ENCODE data around the gene TCEAL7.

TCEAL7 gene

GRCh38 chrX:103309860-103310554, 20.0 kb upstream of the TCEAL7 start:
- H3K18ac ChIP-seq (ENCODE audit: low read length) = no peak overlapping the region
- H3K4me2 ChIP-seq (ENCODE audit: insufficient read depth, low read length, poor library complexity, severe bottlenecking) = peak overlapping the region; percentile 57
- H3K27me3 ChIP-seq (ENCODE audit: control insufficient read depth in 3 of 3, insufficient read depth in 3 of 3, low read depth in 1 of 3, low read length in 3 of 3) = peaks cover 0 to 21% (median 0%) of the 10 kb centered on the region in 3 experiments
- no peak overlapping the region for H3K23ac ChIP-seq (ENCODE audit: low read depth, low read length, poor library complexity)
- H4K91ac ChIP-seq (ENCODE audit: low read depth, low read length, poor library complexity) = no peak overlapping the region
- H3K79me1 ChIP-seq (ENCODE audit: low read depth, low read length) = no peaks in the 10 kb centered on the region
- DNase-seq (ENCODE audit: low spot score) = no peak
- H3K4me1 ChIP-seq (ENCODE audit: control insufficient read depth in 2 of 2, insufficient read depth in 1 of 2, low read depth in 1 of 2, low read length in 2 of 2) = no peaks in the 10 kb centered on the region
- peak overlapping the region; percentile 88 for H2AFZ ChIP-seq (ENCODE audit: low read length)
- peak overlapping the region; percentile 64 to 95 for H3K4me3 ChIP-seq (ENCODE audit: low read length in 2 of 2)
- H3K9me3 ChIP-seq (replicated peaks in 1 of 2; ENCODE audit: control insufficient read depth in 2 of 2, insufficient read depth in 1 of 2, low read depth in 1 of 2, low read length in 2 of 2) = no peaks in the 10 kb centered on the region
- H3K36me3 ChIP-seq (replicated peaks in 1 of 2; ENCODE audit: control insufficient read depth in 2 of 2, insufficient read depth in 2 of 2, low read length in 2 of 2) = no peaks in the 10 kb centered on the region
- no peak overlapping the region for H3K4ac ChIP-seq (ENCODE audit: low read length)
- H3K27ac ChIP-seq (replicated peaks; ENCODE audit: low read length) = no peak overlapping the region
- no peak overlapping the region for H4K8ac ChIP-seq (ENCODE audit: low read depth, low read length)
- peak overlapping the region; percentile 56 for H3K14ac ChIP-seq (ENCODE audit: low read length)
- H2BK120ac ChIP-seq (ENCODE audit: low read depth, low read length) = no peak overlapping the region
- H3K9ac ChIP-seq (ENCODE audit: low read depth, low read length, poor library complexity) = peak overlapping the region; percentile 60
- no peak overlapping the region for H2BK5ac ChIP-seq (ENCODE audit: low read length)
- H2BK12ac ChIP-seq (ENCODE audit: low read length) = no peak overlapping the region
- no peak overlapping the region for H2BK15ac ChIP-seq (ENCODE audit: low read length)
- WGBS, 2 donors (ENCODE audit: extremely low coverage in 2 of 2, insufficient read length in 2 of 2, insufficient replicate concordance in 1 of 2) = no CpG with 5 or more reads among the region's 32 CpGs
- H2AK5ac ChIP-seq (ENCODE audit: low read depth, low read length) = no peak overlapping the region

GRCh38 chrX:103310555-103311398, 19.3 kb upstream of the TCEAL7 start, which contains the start of gene BEX2:
Gene BEX2, minus strand, starts transcription at chrX:103310990. Its CDS starts 1,014 bp downstream, at chrX:103309976.
- no peak within 1 kb of the TSS for H3K4ac ChIP-seq (ENCODE audit: low read length)
- H3K79me1 ChIP-seq (ENCODE audit: low read depth, low read length) = no peaks in the 10 kb centered on the region
- no peaks in the 10 kb centered on the region for H3K9me3 ChIP-seq (replicated peaks in 1 of 2; ENCODE audit: control insufficient read depth in 2 of 2, insufficient read depth in 1 of 2, low read depth in 1 of 2, low read length in 2 of 2)
- H3K4me3 ChIP-seq (ENCODE audit: low read length in 2 of 2) = peak within 1 kb of the TSS; percentile 64 to 95
- no peak within 1 kb of the TSS for H2BK15ac ChIP-seq (ENCODE audit: low read length)
- H2AFZ ChIP-seq (ENCODE audit: low read length) = peak within 1 kb of the TSS; percentile 88
- no peak within 1 kb of the TSS for H2BK120ac ChIP-seq (ENCODE audit: low read depth, low read length)
- no peak within 1 kb of the TSS for H4K91ac ChIP-seq (ENCODE audit: low read depth, low read length, poor library complexity)
- no peaks in the 10 kb centered on the region for H3K4me1 ChIP-seq (ENCODE audit: control insufficient read depth in 2 of 2, insufficient read depth in 1 of 2, low read depth in 1 of 2, low read length in 2 of 2)
- no peak within 1 kb of the TSS for H2AK5ac ChIP-seq (ENCODE audit: low read depth, low read length)
- peaks cover 0 to 21% (median 0%) of the 10 kb centered on the region in 3 experiments for H3K27me3 ChIP-seq (ENCODE audit: control insufficient read depth in 3 of 3, insufficient read depth in 3 of 3, low read depth in 1 of 3, low read length in 3 of 3)
- H3K27ac ChIP-seq (replicated peaks; ENCODE audit: low read length) = no peak within 1 kb of the TSS
- H3K14ac ChIP-seq (ENCODE audit: low read length) = peak within 1 kb of the TSS; percentile 56
- H3K23ac ChIP-seq (ENCODE audit: low read depth, low read length, poor library complexity) = peak within 1 kb of the TSS; percentile 31
- no peaks in the 10 kb centered on the region for H3K36me3 ChIP-seq (replicated peaks in 1 of 2; ENCODE audit: control insufficient read depth in 2 of 2, insufficient read depth in 2 of 2, low read length in 2 of 2)
- H3K18ac ChIP-seq (ENCODE audit: low read length) = peak within 1 kb of the TSS; percentile 64
- peak; percentile 53 for DNase-seq (ENCODE audit: low spot score)
- WGBS, 2 donors (ENCODE audit: extremely low coverage in 2 of 2, insufficient read length in 2 of 2, insufficient replicate concordance in 1 of 2) = no CpG with 5 or more reads among the region's 52 CpGs
- H2BK5ac ChIP-seq (ENCODE audit: low read length) = no peak within 1 kb of the TSS
- H2BK12ac ChIP-seq (ENCODE audit: low read length) = no peak within 1 kb of the TSS
- peak within 1 kb of the TSS; percentile 57 for H3K4me2 ChIP-seq (ENCODE audit: insufficient read depth, low read length, poor library complexity, severe bottlenecking)
- H4K8ac ChIP-seq (ENCODE audit: low read depth, low read length) = no peak within 1 kb of the TSS
- peak within 1 kb of the TSS; percentile 70 for H3K9ac ChIP-seq (ENCODE audit: low read depth, low read length, poor library complexity)

DNA sequence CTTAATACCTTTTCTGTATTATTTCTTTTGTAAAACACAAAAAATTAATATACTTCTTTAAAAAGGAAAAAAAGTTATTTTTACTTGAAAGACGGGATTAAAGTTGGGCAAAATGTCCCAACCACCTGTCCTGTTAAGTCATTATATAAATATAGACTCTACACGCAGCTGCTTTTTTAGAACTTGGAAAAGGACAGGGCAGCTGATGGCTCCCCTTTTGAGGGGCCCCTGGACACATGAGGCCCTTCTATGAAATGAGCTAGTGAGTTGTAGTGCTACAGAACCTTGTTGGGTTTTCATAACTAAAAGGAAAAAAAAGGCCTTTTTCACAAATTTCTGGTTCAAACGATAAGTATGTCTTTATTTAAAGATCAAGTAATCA, 18.6 kb upstream of the TCEAL7 start:
- Histone ChIP-seq H3K9ac (ENCODE audit: low read depth, low read length, poor library complexity) (no peak overlapping the region), H4K8ac (ENCODE audit: low read depth, low read length) (no peak overlapping the region), H3K79me1 (ENCODE audit: low read depth, low read length) (no peaks in the 10 kb centered on the region), H4K91ac (ENCODE audit: low read depth, low read length, poor library complexity) (no peak overlapping the region), H2BK15ac (ENCODE audit: low read length) (no peak overlapping the region), H3K4me2 (ENCODE audit: insufficient read depth, low read length, poor library complexity, severe bottlenecking) (no peak overlapping the region), H3K4ac (ENCODE audit: low read length) (no peak overlapping the region), H3K4me3 (ENCODE audit: low read length in 2 of 2) (peak overlapping the region in 1 of 2 donors; percentile 64), H3K9me3 (replicated peaks in 1 of 2; ENCODE audit: control insufficient read depth in 2 of 2, insufficient read depth in 1 of 2, low read depth in 1 of 2, low read length in 2 of 2) (no peaks in the 10 kb centered on the region), H3K4me1 (ENCODE audit: control insufficient read depth in 2 of 2, insufficient read depth in 1 of 2, low read depth in 1 of 2, low read length in 2 of 2) (no peaks in the 10 kb centered on the region), H3K27me3 (ENCODE audit: control insufficient read depth in 3 of 3, insufficient read depth in 3 of 3, low read depth in 1 of 3, low read length in 3 of 3) (peaks cover 0 to 21% (median 0%) of the 10 kb centered on the region in 3 experiments), H2AK5ac (ENCODE audit: low read depth, low read length) (no peak overlapping the region), H3K36me3 (replicated peaks in 1 of 2; ENCODE audit: control insufficient read depth in 2 of 2, insufficient read depth in 2 of 2, low read length in 2 of 2) (no peaks in the 10 kb centered on the region), H2AFZ (ENCODE audit: low read length) (peak overlapping the region; percentile 88), H3K14ac (ENCODE audit: low read length) (no peak overlapping the region), H2BK5ac (ENCODE audit: low read length) (no peak overlapping the region), H2BK12ac (ENCODE audit: low read length) (no peak overlapping the region), H3K27ac (replicated peaks; ENCODE audit: low read length) (no peak overlapping the region), H3K23ac (ENCODE audit: low read depth, low read length, poor library complexity) (no peak overlapping the region), H3K18ac (ENCODE audit: low read length) (no peak overlapping the region), H2BK120ac (ENCODE audit: low read depth, low read length) (no peak overlapping the region)
- DNase-seq (ENCODE audit: low spot score) = no peak
- WGBS, 2 donors (ENCODE audit: extremely low coverage in 2 of 2, insufficient read length in 2 of 2, insufficient replicate concordance in 1 of 2) = no CpG with 5 or more reads among the region's 3 CpGs

All from neuronal stem cell (in vitro differentiated cells).